ENCODE results near the gene MRPL12.

MRPL12 gene

DNA sequence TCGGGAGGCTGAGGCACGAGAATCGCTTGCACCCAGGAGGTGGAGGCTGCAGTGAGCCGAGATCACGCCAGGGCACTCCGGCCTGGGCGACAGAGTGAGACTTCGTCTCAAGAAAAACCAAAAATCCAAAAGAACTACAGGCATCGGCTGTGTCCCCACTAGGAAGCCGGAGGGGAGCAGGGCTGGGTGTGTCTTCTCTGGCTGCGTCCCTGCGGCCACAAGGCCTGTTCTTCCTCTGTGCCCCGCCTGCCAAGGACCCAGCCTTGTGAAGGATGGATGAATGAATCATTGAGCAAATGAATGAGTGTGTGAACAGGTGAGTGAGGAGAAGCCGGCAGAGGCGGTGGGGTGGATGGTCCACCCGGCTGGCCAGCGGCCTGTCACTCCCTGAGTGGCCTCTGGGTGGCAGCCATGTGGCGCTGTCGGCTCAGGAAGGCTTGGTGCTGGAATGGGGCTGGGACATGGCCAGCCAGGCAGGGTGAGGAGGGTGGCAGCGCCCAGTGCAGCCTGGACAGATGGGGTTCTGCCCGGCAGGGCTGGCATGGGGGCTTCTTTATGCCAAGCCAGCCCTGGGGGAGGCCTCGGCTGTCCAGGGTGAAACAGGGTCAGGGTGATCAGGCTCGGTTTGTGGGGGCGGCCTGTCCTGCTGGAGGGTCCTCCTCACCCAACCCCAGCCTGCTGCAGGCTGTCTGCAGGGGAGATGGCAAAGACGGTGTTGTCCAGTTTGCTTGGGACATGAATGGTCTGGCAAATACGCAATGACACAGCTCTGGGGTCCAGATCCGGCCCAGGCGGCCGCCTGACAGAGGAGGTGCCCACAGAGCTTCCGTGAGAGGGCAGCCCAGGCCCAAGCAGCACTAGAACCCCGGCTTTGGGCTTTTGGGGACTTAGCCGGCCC lies 30.6 kb downstream of the MRPL12 start:
- Histone ChIP-seq H3K23ac (ENCODE audit: low read length in 2 of 2) (no peak overlapping the region), H4K8ac (ENCODE audit: low read length) (no peak overlapping the region), H2BK5ac (ENCODE audit: low read depth, low read length, poor library complexity, severe bottlenecking) (no peak overlapping the region), H3K4me2 (ENCODE audit: low read length, poor library complexity, severe bottlenecking) (no peak overlapping the region), H2BK12ac (ENCODE audit: low read length in 2 of 2) (peak overlapping the region in 1 of 2 experiments; percentile 15), H3K14ac (ENCODE audit: low read length in 2 of 2) (no peak overlapping the region), H3K79me1 (replicated peaks; ENCODE audit: low read length, poor library complexity, severe bottlenecking) (no peaks in the 10 kb centered on the region), H3K27me3 (ENCODE audit: control insufficient read depth in 1 of 2, insufficient read depth in 1 of 2, low read length in 2 of 2) (peaks cover 13 to 20% of the 10 kb centered on the region in 2 experiments), H3K9me3 (ENCODE audit: control insufficient read depth, low read length) (no peaks in the 10 kb centered on the region), H2AK5ac (ENCODE audit: low read length, severe bottlenecking) (no peak overlapping the region), H3K36me3 (ENCODE audit: control insufficient read depth in 1 of 2, insufficient read depth in 2 of 2, low read depth in 1 of 2, low read length in 2 of 2) (no peaks in the 10 kb centered on the region), H3K9ac (ENCODE audit: low read length) (no peak overlapping the region), H3K4me3 (ENCODE audit: insufficient read depth in 1 of 2, low read depth in 1 of 2, low read length in 2 of 2) (no peak overlapping the region), H4K91ac (ENCODE audit: low read length) (no peak overlapping the region), H2AFZ (ENCODE audit: low read depth, low read length) (no peak overlapping the region), H2BK15ac (ENCODE audit: low read depth, poor library complexity, severe bottlenecking) (no peak overlapping the region), H3K27ac (ENCODE audit: low read length, poor library complexity, severe bottlenecking) (no peak overlapping the region), H3K4me1 (ENCODE audit: control insufficient read depth, insufficient read depth, low read depth, low read length) (peaks cover 15% of the 10 kb centered on the region), H3K18ac (ENCODE audit: low read depth in 1 of 2, low read length in 2 of 2) (no peak overlapping the region), H3K4ac (ENCODE audit: low read depth in 1 of 2, low read length in 2 of 2) (no peak overlapping the region), H2BK120ac (ENCODE audit: low read depth, low read length) (no peak overlapping the region)
- WGBS = 48% methylated on average over 32 of the region's 32 CpGs
- peak; percentile 69 for DNase-seq

DNA sequence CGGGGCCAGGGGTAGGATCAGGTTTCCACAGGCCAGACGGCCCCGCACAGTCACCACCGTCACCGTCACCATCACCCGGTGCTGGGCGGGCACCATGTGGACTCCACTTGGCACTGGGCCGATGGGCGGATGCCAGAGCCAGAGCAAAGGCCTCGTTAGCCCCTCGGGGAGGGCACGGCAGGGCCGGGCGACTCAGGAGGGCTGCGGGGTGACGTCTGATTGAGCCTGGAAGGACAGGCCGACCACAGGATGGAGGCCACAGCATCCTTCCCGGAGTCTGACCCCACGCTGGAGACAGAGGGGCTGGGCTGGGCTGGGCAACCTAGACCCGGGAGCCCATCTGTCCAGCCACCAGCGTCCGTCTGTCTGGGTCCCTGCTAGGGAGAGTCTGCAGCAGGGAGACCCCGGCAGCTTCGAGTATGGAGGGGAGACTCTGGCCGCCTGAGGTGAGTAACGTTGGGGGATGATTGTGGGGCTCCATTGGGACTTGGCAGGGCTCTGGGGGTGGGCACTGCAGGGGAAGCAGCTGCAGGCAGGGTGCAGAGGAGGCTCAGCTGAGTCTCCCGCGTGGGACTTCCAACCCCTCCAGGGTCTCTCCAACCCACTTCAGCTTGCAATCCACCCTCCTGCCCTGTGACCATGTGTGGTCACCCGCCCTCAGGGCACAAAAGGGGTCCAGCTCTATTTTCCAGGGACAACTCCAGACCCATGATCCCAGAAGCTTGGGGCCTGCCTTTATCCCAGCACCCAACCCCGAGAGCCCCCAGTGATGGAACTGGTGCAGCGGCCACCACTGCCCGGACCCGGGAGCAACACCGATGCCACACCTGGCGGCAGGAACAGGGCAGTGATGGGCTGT lies 31.5 kb downstream of the MRPL12 start:
- Histone ChIP-seq H3K4me2 (ENCODE audit: low read length, poor library complexity, severe bottlenecking) (no peak overlapping the region), H3K79me1 (replicated peaks; ENCODE audit: low read length, poor library complexity, severe bottlenecking) (no peaks in the 10 kb centered on the region), H2AFZ (ENCODE audit: low read depth, low read length) (no peak overlapping the region), H3K9ac (ENCODE audit: low read length) (no peak overlapping the region), H3K18ac (ENCODE audit: low read depth in 1 of 2, low read length in 2 of 2) (no peak overlapping the region), H3K4me3 (ENCODE audit: insufficient read depth in 1 of 2, low read depth in 1 of 2, low read length in 2 of 2) (peak overlapping the region in 1 of 2 experiments; percentile 2), H2BK5ac (ENCODE audit: low read depth, low read length, poor library complexity, severe bottlenecking) (no peak overlapping the region), H3K23ac (ENCODE audit: low read length in 2 of 2) (no peak overlapping the region), H3K14ac (ENCODE audit: low read length in 2 of 2) (no peak overlapping the region), H2BK120ac (ENCODE audit: low read depth, low read length) (no peak overlapping the region), H3K9me3 (ENCODE audit: control insufficient read depth, low read length) (no peaks in the 10 kb centered on the region), H3K27ac (ENCODE audit: low read length, poor library complexity, severe bottlenecking) (no peak overlapping the region), H2AK5ac (ENCODE audit: low read length, severe bottlenecking) (no peak overlapping the region), H3K4me1 (ENCODE audit: control insufficient read depth, insufficient read depth, low read depth, low read length) (peaks cover 15% of the 10 kb centered on the region), H3K27me3 (ENCODE audit: control insufficient read depth in 1 of 2, insufficient read depth in 1 of 2, low read length in 2 of 2) (peaks cover 14 to 20% of the 10 kb centered on the region in 2 experiments), H3K4ac (ENCODE audit: low read depth in 1 of 2, low read length in 2 of 2) (no peak overlapping the region), H4K8ac (ENCODE audit: low read length) (no peak overlapping the region), H2BK12ac (ENCODE audit: low read length in 2 of 2) (peak overlapping the region in 1 of 2 experiments; percentile 31), H2BK15ac (ENCODE audit: low read depth, poor library complexity, severe bottlenecking) (no peak overlapping the region), H4K91ac (ENCODE audit: low read length) (no peak overlapping the region), H3K36me3 (ENCODE audit: control insufficient read depth in 1 of 2, insufficient read depth in 2 of 2, low read depth in 1 of 2, low read length in 2 of 2) (no peaks in the 10 kb centered on the region)
- WGBS = 88% methylated on average over 33 of the region's 35 CpGs
- DNase-seq = no peak

DNA sequence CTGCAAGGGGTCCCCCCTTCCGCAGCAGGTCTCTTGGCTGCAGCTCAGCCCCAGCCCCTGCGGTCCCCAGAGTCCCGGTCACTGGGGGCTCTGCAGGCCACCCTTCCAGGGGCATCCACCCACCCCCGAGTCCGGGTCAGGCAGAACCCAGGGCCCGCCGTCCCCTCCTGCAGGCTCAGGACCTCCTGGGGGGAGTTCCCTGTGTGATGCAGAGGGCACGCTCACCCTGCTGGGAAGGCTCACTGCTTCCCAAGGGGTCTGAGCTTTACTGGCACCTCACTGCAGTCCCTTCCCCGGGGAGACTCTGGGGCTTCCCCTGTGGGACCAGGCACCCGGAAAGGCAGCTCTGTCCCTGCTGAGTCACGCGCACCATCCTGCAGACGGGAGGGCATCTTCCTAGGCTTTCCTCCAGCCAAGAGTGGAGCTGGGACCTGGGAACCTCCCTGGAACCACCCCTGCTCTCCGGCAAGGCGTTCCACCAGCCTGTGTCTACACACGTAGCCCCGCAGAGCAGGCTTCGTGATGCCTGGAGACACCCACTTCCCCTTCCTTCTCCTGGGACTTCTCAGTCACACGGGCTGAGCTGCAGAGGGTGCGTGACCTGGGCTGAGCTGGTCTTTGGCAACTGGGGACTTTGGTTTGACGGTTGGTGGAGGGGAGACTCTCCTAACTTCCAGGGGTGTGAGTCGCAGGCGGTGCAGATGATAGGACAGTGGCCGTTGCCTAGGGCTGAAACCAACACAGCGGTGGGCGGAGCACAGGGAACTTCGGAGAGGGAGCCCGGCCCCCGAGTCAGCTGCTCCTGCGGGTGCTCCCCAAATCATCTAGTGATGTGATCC lies 32.3 kb downstream of the MRPL12 start:
- Histone ChIP-seq H3K4ac (ENCODE audit: low read depth in 1 of 2, low read length in 2 of 2) (no peak overlapping the region), H3K23ac (ENCODE audit: low read length in 2 of 2) (no peak overlapping the region), H4K8ac (ENCODE audit: low read length) (peak overlapping the region; percentile 36), H3K4me3 (ENCODE audit: insufficient read depth in 1 of 2, low read depth in 1 of 2, low read length in 2 of 2) (peak overlapping the region in 1 of 2 experiments; percentile 65), H3K79me1 (replicated peaks; ENCODE audit: low read length, poor library complexity, severe bottlenecking) (no peaks in the 10 kb centered on the region), H3K4me1 (ENCODE audit: control insufficient read depth, insufficient read depth, low read depth, low read length) (peaks cover 16% of the 10 kb centered on the region), H3K9ac (ENCODE audit: low read length) (peak overlapping the region; percentile 49), H2BK15ac (ENCODE audit: low read depth, poor library complexity, severe bottlenecking) (no peak overlapping the region), H3K9me3 (ENCODE audit: control insufficient read depth, low read length) (no peaks in the 10 kb centered on the region), H2BK120ac (ENCODE audit: low read depth, low read length) (no peak overlapping the region), H2AK5ac (ENCODE audit: low read length, severe bottlenecking) (no peak overlapping the region), H3K4me2 (ENCODE audit: low read length, poor library complexity, severe bottlenecking) (no peak overlapping the region), H4K91ac (ENCODE audit: low read length) (peak overlapping the region; percentile 4), H3K27ac (ENCODE audit: low read length, poor library complexity, severe bottlenecking) (no peak overlapping the region), H2BK5ac (ENCODE audit: low read depth, low read length, poor library complexity, severe bottlenecking) (no peak overlapping the region), H2AFZ (ENCODE audit: low read depth, low read length) (no peak overlapping the region), H3K14ac (ENCODE audit: low read length in 2 of 2) (no peak overlapping the region), H3K27me3 (ENCODE audit: control insufficient read depth in 1 of 2, insufficient read depth in 1 of 2, low read length in 2 of 2) (peaks cover 13 to 17% of the 10 kb centered on the region in 2 experiments), H2BK12ac (ENCODE audit: low read length in 2 of 2) (peak overlapping the region in 1 of 2 experiments; percentile 4), H3K18ac (ENCODE audit: low read depth in 1 of 2, low read length in 2 of 2) (no peak overlapping the region), H3K36me3 (ENCODE audit: control insufficient read depth in 1 of 2, insufficient read depth in 2 of 2, low read depth in 1 of 2, low read length in 2 of 2) (no peaks in the 10 kb centered on the region)
- peak; percentile 45 for DNase-seq
- WGBS = 64% methylated on average over 30 of the region's 30 CpGs
